Natural killer cell (primary cell): ENCODE data around the gene BCR. TPM values are rescaled to one million over a fixed set of nuclear protein-coding genes. Genes with fewer than 3 reads are reported as not detected.

ENCODE experiments used
- ATAC-seq, 3 donors: fragments of 150-1000 bp in 2 of 3; fragments of 200-7000 bp in 1 of 3; cut with Tn5 transposase; 1 replicate in 1 of 3; 2 replicates in 2 of 3; pipeline ENCODE4 v1.10.0; 2021; ENCODE audit warnings: mild to moderate bottlenecking in 2 of 3, moderate library complexity in 2 of 3
- DNase-seq, 2 donors: peaks; one replicate each; pipeline versions ENCODE4 v3.0.0 to v3.0.0-alpha.2; 2013 to 2021; ENCODE audit warnings: mixed read lengths in 1 of 2
- H3K27ac ChIP-seq: one replicate; pipeline ENCODE4 v1.5.1; 2013; ENCODE audit warnings: mild to moderate bottlenecking, low read length
- H3K27me3 ChIP-seq: one replicate; pipeline ENCODE4 v1.6.1; 2013; ENCODE audit warnings: low read length; ENCODE audit not compliant: control insufficient read depth, insufficient read depth
- H3K36me3 ChIP-seq: one replicate; pipeline ENCODE4 v1.6.1; 2013; ENCODE audit warnings: low read length; ENCODE audit not compliant: control insufficient read depth, insufficient read depth
- H3K4me1 ChIP-seq: one replicate; pipeline ENCODE4 v1.6.1; 2013; ENCODE audit warnings: low read length; ENCODE audit not compliant: control insufficient read depth, insufficient read depth
- H3K4me3 ChIP-seq: one replicate; pipeline ENCODE4 v1.5.1; 2013; ENCODE audit warnings: low read length
- H3K9me3 ChIP-seq: one replicate; pipeline ENCODE4 v1.6.1; 2013; ENCODE audit warnings: low read length; ENCODE audit not compliant: control insufficient read depth, insufficient read depth
- H3K27ac Mint-ChIP-seq, 2 donors: one replicate each; pipeline ENCODE4 v1.8.0; 2022; ENCODE audit warnings: mild to moderate bottlenecking in 2 of 2, mixed read lengths in 2 of 2, moderate library complexity in 1 of 2
- H3K27me3 Mint-ChIP-seq, 2 donors: one replicate each; pipeline ENCODE4 v1.8.0; 2022; ENCODE audit warnings: low read depth in 2 of 2, mixed read lengths in 2 of 2
- H3K36me3 Mint-ChIP-seq: one replicate; pipeline ENCODE4 v1.8.0; 2022; ENCODE audit warnings: mixed read lengths
- H3K4me1 Mint-ChIP-seq, 2 donors: one replicate each; pipeline ENCODE4 v1.8.0; 2022; ENCODE audit warnings: mixed read lengths in 2 of 2
- H3K4me3 Mint-ChIP-seq: one replicate; pipeline ENCODE4 v1.8.0; 2022; ENCODE audit warnings: mild to moderate bottlenecking, moderate library complexity, mixed read lengths
- H3K9me3 Mint-ChIP-seq, 2 donors: one replicate each; pipeline ENCODE4 v1.8.0; 2022; ENCODE audit warnings: mixed read lengths in 2 of 2
- whole genome bisulfite sequencing: methylation state at CpG from one replicate; pipeline ENCODE4 v1.1.7; 2013; ENCODE audit warnings: missing lambda C conversion rate; ENCODE audit not compliant: insufficient coverage; 5-methylcytosine and 5-hydroxymethylcytosine counted together
- intact Hi-C: fragments of 100-400 bp; cut with micrococcal nuclease; formaldehyde crosslinking; loops from one replicate; pipeline ENCODE4 v1.14.2; 2022
- total RNA-seq, 4 donors: library from RNA; stranded (reverse); fragments of 120-200 nt in 1 of 4; gene quantifications; one replicate each; pipeline versions ENCODE4 v1.2.3 to v1.2.4, GENCODE V29; 2013 to 2022
- TF ChIP-seq, protein P1 (sequence below): fragments of 200-600 bp; IDR thresholded peaks from one replicate; pipeline ENCODE4 v1.8.0; 2022; ENCODE audit warnings: antibody characterized with exemption

Gene BCR
- total RNA-seq, 3 donors from 2014 or later (not counting 1 experiment from before 2014, with no cell fraction given): 166 to 186 (median 167) TPM

DNA sequence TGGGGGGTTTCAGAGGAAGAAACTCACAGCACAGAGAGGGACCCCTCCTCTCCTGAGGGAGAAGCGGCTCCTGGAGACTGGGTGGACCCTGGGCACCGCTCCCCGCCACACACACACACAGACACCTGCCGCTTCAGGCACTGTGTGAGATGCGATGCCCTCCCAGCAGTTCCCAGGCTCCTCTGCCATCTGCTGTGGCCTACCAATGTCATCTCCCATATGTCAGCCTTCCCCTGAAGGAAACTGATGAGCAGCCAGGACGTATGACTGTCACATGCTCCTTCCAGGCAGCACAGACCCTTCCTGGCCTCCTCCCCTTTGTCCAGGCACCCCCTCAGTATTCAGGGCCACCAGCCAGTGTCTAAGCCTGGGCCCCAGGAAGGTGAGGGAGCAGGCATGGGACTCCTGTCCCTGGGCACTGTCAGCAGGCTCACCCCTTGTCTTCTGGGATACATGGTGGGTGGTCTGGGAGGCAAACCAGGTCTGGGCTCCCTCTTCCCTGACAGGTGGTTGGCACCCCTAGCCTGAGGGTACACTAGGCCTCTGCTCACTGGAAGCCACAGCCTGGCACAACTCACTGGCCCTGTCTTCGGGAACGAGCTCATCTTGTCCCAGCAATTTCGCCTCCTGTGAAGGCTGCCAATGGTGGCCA lies 11.8 kb upstream of the BCR start:
- no peaks in the 10 kb centered on the region for H3K36me3 Mint-ChIP-seq
- H3K4me1 Mint-ChIP-seq: no peaks in the 10 kb centered on the region
- WGBS: 89% methylated on average over 9 of the region's 9 CpGs
- H3K36me3 ChIP-seq: no peaks in the 10 kb centered on the region
- intact Hi-C loops: no loop called here
- H3K4me1 ChIP-seq: no peaks in the 10 kb centered on the region
- no peaks in the 10 kb centered on the region for H3K27me3 ChIP-seq
- no peaks in the 10 kb centered on the region for H3K27me3 Mint-ChIP-seq
- no peak overlapping the region for H3K27ac ChIP-seq
- no peak overlapping the region for H3K4me3 Mint-ChIP-seq
- H3K27ac Mint-ChIP-seq: no peak overlapping the region
- no peak for DNase-seq
- TF ChIP-seq, protein P1, sequence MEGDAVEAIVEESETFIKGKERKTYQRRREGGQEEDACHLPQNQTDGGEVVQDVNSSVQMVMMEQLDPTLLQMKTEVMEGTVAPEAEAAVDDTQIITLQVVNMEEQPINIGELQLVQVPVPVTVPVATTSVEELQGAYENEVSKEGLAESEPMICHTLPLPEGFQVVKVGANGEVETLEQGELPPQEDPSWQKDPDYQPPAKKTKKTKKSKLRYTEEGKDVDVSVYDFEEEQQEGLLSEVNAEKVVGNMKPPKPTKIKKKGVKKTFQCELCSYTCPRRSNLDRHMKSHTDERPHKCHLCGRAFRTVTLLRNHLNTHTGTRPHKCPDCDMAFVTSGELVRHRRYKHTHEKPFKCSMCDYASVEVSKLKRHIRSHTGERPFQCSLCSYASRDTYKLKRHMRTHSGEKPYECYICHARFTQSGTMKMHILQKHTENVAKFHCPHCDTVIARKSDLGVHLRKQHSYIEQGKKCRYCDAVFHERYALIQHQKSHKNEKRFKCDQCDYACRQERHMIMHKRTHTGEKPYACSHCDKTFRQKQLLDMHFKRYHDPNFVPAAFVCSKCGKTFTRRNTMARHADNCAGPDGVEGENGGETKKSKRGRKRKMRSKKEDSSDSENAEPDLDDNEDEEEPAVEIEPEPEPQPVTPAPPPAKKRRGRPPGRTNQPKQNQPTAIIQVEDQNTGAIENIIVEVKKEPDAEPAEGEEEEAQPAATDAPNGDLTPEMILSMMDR: no peak
- H3K4me3 ChIP-seq: no peak overlapping the region
- no peaks in the 10 kb centered on the region for H3K9me3 ChIP-seq
- H3K9me3 Mint-ChIP-seq: no peaks in the 10 kb centered on the region
- no peak for ATAC-seq

DNA sequence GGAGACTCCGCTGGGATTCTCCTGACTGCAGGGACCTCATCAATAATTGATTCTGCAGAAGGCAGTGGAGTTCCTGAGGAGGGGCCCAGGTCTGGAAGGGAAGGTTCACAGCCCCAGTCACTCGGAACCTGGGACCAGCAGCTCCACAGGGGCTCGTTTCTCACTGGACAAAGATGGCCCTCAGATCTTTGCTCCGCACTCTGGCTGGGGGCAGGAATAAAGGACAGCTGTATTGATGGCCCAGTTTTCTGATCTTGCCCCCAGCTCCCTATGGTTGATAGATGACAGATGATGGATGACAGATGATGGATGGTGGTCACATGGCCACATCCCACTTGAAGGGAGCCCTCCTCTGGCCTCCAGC lies 11.3 kb upstream of the BCR start:
- H3K36me3 ChIP-seq: no peaks in the 10 kb centered on the region
- no peaks in the 10 kb centered on the region for H3K27me3 ChIP-seq
- no peak for ATAC-seq
- DNase-seq: no peak
- TF ChIP-seq, protein P1: no peak
- intact Hi-C loops: no loop called here
- H3K4me1 ChIP-seq: peaks cover 3% of the 10 kb centered on the region
- H3K27me3 Mint-ChIP-seq: no peaks in the 10 kb centered on the region
- no peaks in the 10 kb centered on the region for H3K9me3 ChIP-seq
- WGBS: 98% methylated on average over 4 of the region's 4 CpGs
- H3K4me1 Mint-ChIP-seq: peaks cover 4% of the 10 kb centered on the region in 2 donors
- no peak overlapping the region for H3K4me3 Mint-ChIP-seq
- H3K36me3 Mint-ChIP-seq: no peaks in the 10 kb centered on the region
- H3K4me3 ChIP-seq: no peak overlapping the region
- H3K9me3 Mint-ChIP-seq: no peaks in the 10 kb centered on the region
- no peak overlapping the region for H3K27ac ChIP-seq
- H3K27ac Mint-ChIP-seq: no peak overlapping the region

DNA sequence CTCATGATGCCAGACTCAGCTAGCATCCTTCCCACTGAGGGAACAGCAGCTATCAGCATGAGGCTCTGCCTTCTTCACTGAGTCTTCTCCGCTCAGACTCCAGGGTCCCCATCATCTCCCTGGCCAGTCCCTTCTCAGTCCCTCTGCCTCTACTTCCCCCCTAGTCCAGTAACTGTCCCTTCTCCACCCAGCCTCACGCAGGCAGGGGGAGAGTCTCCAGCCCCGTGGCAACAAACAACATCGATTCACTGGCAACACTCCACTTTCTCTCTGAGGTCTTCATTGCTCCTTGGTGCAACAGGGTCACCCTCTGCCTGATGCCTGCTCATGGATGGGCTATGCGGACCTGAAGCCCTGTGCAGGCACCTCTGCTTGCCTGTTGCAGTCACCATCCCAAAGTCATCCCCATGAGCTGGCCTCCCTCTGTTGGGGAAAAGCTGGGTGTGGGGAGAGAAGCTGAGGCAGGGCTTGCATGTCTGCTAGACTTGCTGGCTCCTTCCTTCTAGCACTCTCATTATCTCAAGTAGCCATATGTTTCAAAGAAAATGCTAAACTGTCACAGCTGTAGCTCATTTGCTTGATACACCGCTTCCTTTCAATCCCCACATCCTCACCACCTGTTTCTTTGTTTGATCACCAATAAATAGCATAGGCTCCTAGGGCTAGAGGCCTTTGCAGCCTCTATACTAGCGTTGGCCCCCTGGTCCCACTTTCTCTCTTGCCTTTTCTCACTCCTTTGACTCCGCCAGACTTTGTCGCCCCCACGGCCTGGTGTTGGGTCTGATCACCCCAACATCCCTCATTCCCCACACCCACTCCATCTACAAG lies 4.3 kb upstream of the BCR start:
- H3K27ac Mint-ChIP-seq: peak overlapping the region in 1 of 2 donors; percentile 15
- H3K36me3 Mint-ChIP-seq: peaks cover 14% of the 10 kb centered on the region
- Histone ChIP-seq H3K9me3 (peaks cover 18% of the 10 kb centered on the region), H3K27ac (no peak overlapping the region), H3K36me3 (no peaks in the 10 kb centered on the region), H3K4me3 (no peak overlapping the region), H3K4me1 (peaks cover 50% of the 10 kb centered on the region), H3K27me3 (no peaks in the 10 kb centered on the region)
- TF ChIP-seq, protein P1: no peak
- no peak overlapping the region for H3K4me3 Mint-ChIP-seq
- DNase-seq (peak in 1 of 2 donors; percentile 45), ATAC-seq (no peak)
- WGBS: 87% methylated on average over 10 of the region's 10 CpGs
- intact Hi-C loops: loop anchor here (5.0 kb wide), 1 partner anchor 206 kb away; no protein-coding TSS in a partner anchor
- H3K4me1 Mint-ChIP-seq: peaks cover 38 to 39% of the 10 kb centered on the region in 2 donors
- H3K27me3 Mint-ChIP-seq: no peaks in the 10 kb centered on the region
- peaks cover 3 to 14% of the 10 kb centered on the region in 2 donors for H3K9me3 Mint-ChIP-seq
